Sciatic nerve (tissue), 2 donors: ENCODE results near the gene PTPA. TPM values are rescaled to one million over a fixed set of nuclear protein-coding genes. Genes with fewer than 3 reads are reported as not detected.
"Not testable (repeated sequence)": the region's sequence is repeated elsewhere in the genome, so short reads cannot be mapped to it uniquely, and the experiment has no call there.

Source experiments
- ATAC-seq: fragments of 200-7000 bp; cut with Tn5 transposase; one replicate; pipeline ENCODE4 v1.9.1; 2020; ENCODE audit warnings: mild to moderate bottlenecking, moderate library complexity
- DNase-seq: peaks from one replicate; pipeline ENCODE4 v3.0.0-alpha.2; 2020; ENCODE audit warnings: low spot score
- intact Hi-C: fragments of 100-400 bp; cut with DNase I; formaldehyde crosslinking; loops from one replicate; pipeline ENCODE4 v1.14.2; 2022
- total RNA-seq: library from RNA; stranded (reverse); fragmentation: NEBNext Ultra II Directional; extraction: Animal tissue kit (Norgen Biotek cat#: 25700); gene quantifications from one replicate; pipeline ENCODE4 v1.2.1, GENCODE V29; 2021
- donor health status: DM: no; HTN: no; CAD: no.
- donor health status: DM: no; HTN: no; CAD: no.

PTPA gene
- total RNA-seq, 1 donor from 2014 or later, result 78.2 TPM

- intact Hi-C loops, ATAC-seq: not testable (repeated sequence)
These were observed 19.1 kb downstream of the PTPA start for GRCh38 chr9:129130271-129130670.

GRCh38 chr9:129130791-129131190 is 19.6 kb downstream of the PTPA start:
- no peak for ATAC-seq
- intact Hi-C loops, result no loop called here
- no peak for DNase-seq

More at GRCh38 chr9:129130271-129130670, 19.1 kb downstream of the PTPA start:
- not testable (repeated sequence) for DNase-seq

- DNase-seq (peak; percentile 91), ATAC-seq (peak; percentile 90)
- intact Hi-C loops, result no loop called here
These were observed 20.3 kb downstream of the PTPA start for GRCh38 chr9:129131300-129132145.

- ATAC-seq (no peak), DNase-seq (peak; percentile 57)
- intact Hi-C loops, result no loop called here
These were observed 21.9 kb downstream of the PTPA start for GRCh38 chr9:129133082-129133481.

- ATAC-seq, result no peak
- peak; percentile 52 for DNase-seq
- intact Hi-C loops, result loop anchor here (5.0 kb wide), 1 partner anchor 487 kb away; the partner anchor contains the start of gene C9orf50
These were observed 24.3 kb downstream of the PTPA start for GRCh38 chr9:129135476-129135875.

- DNase-seq (peak; percentile 57), ATAC-seq (no peak)
- intact Hi-C loops, result loop anchor here (5.0 kb wide), 1 partner anchor 486 kb away; the partner anchor contains the start of gene C9orf50
These were observed 25.3 kb downstream of the PTPA start for GRCh38 chr9:129136446-129137035.

GRCh38 chr9:129137292-129138143 is 26.3 kb downstream of the PTPA start:
- ATAC-seq, result no peak
- DNase-seq, result peak; percentile 65
- intact Hi-C loops, result loop anchor here (5.0 kb wide), 1 partner anchor 485 kb away; the partner anchor contains the start of gene C9orf50

GRCh38 chr9:129138144-129138462 is 26.9 kb downstream of the PTPA start:
- no peak for DNase-seq
- intact Hi-C loops, result loop anchor here (5.0 kb wide), 1 partner anchor 484 kb away; the partner anchor contains the start of gene C9orf50
- ATAC-seq, result no peak

DNA sequence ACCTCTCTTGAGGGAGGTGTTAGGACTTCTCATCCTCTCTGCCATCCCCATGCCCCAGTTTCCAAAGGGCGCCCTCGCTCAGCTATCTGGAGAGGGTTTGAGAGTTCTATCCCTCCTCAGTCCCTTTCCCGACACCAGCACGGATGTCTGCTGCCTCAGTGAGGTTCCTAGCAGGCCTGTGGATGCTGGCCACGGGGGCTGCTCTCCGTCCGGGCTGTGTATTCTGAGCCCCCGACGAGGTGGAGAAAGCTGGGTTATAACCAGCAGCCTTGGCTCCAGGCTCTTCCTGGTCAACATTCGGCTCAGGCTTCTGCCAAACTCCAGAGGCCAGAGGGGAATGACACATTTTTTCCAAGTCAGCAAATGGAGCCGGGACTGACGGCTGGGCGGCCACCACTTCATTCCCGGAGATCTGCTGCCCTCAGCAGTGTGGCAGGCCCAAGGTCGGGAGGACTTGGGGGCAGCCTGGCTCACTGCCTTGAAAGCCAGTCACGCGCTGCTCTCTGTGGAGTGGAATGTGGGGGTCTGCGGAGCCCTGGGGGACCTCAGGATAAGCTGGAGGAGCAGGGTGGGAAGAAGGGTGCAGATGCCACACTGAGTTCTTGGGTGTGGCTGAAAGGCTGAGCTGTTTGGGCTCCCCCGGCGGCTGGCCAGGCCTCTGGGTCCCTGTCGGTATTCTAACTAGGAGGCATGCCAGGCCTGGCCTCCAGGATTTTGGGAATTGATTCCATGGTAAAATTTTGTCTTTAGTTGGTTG is 27.4 kb downstream of the PTPA start:
- intact Hi-C loops, result loop anchor here (5.0 kb wide), 1 partner anchor 484 kb away; the partner anchor contains the start of gene C9orf50
- peak; percentile 23 for ATAC-seq
- DNase-seq, result peak; percentile 82

DNA sequence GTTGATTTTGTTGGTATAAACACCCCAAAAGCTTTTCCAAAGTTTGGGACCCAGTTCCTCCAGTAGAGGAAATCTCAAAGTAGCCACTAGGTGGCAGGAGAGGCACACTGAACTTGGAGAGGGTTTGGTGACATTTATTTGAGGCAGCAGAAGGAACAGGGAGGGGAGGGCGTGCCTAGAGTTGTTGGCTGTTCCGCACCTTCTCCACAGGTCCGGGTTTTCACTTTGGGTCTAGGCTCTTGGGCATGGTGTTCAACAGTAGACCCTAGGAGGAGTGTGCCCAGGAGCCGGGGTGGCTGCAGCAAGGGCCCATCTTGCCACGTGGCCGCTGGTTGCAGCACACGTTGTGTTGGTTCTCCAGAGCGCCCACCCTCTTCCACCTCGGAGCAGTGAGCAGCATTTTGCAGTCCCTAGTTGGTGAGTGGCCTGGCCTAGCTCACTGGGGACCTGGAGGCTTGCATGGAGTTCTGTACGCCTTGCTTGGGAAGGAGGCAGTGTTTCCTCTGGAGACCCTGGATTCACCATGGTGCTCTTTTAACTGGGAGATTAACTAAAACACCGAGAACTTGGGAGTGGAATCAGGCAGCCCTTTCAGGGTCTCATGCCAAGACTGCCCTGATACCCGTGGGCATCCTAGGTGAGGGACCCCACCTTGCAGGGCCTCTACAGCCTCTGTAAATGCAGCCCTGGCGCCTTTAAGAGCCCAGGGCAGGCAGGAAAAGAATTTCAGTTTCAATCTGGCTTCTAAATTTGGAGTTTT is 28.2 kb downstream of the PTPA start:
- DNase-seq (peak; percentile 88), ATAC-seq (peak; percentile 72)
- intact Hi-C loops, result loop anchor here (5.0 kb wide), 1 partner anchor 483 kb away; the partner anchor contains the start of gene C9orf50

- peak; percentile 88 for ATAC-seq
- intact Hi-C loops, result loop anchor here (5.0 to 10.0 kb wide), 2 partner anchors 345 to 482 kb away; partner anchors contain the start of gene C9orf50
These were observed 28.8 kb downstream of the PTPA start for GRCh38 chr9:129139993-129140396.

GRCh38 chr9:129140397-129141065 is 29.3 kb downstream of the PTPA start:
- intact Hi-C loops, result loop anchor here (10.0 kb wide), 1 partner anchor 344 kb away; no protein-coding TSS in a partner anchor
- no peak for DNase-seq
- peak; percentile 9 for ATAC-seq

More at GRCh38 chr9:129139993-129140396, 28.8 kb downstream of the PTPA start:
- DNase-seq, result peak; percentile 93

DNA sequence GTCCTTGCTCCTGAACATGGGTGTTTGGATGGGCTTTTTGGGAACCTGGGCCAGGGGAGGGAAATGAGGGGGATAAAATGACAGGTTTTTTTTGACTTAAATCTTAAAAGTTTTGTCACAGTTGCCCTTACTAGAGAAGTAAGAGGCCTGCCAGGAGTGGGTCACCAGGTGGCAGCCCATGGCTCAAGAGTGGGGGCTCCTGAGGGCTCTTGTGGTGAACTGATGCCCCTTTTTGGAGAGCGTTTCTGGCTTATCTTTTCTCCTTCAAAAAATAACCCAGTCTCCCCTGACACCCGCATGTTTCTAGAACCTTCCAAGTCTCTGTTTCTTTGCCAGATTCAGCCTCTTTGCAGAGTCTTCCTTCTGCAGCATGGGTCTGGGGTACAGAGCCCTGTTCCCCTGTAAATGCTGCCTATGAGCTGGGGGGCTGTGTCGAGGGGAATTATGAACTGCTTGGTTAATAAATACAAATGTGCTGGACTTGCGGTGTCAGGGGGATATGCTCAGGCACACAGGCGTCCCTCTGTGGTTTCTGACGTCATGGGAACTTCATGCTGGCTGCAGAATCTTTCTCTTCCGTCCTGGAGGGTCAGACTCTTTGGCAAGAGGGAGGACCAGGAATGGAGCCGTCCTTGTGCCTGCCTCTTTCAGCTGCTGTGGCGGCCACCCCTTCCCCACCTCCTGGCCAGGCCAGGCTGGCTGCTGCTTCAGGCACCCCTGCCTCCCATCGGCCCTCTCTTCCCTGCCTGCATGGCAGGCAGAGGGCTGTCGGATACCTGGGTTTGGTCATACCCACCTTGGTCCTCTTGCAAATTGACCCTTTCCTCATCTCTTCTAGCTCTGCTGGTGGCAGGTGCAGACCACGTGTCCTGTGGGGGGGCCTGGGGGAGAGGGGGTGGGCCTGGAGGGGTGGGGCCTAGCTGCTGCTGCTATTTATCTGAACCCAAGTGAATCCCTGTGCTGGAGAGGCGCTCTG is 30.1 kb downstream of the PTPA start:
- intact Hi-C loops, result loop anchor here (10.0 kb wide), 1 partner anchor 343 kb away; no protein-coding TSS in a partner anchor
- DNase-seq (peak; percentile 86), ATAC-seq (peak; percentile 27)

- ATAC-seq, result no peak
- intact Hi-C loops, result loop anchor here (10.0 kb wide), 1 partner anchor 342 kb away; no protein-coding TSS in a partner anchor
- DNase-seq, result no peak
These were observed 31.1 kb downstream of the PTPA start for GRCh38 chr9:129142138-129142935.
